LNCAP (cell line): ENCODE measurements around the gene KLHL26.

Experiments used
- CTCF ChIP-seq: fragments of 450-650 bp; IDR thresholded peaks from 2 replicates; pipeline ENCODE4 v1.5.1; 2017; ENCODE audit warnings: mild to moderate bottlenecking

The KLHL26 gene

DNA sequence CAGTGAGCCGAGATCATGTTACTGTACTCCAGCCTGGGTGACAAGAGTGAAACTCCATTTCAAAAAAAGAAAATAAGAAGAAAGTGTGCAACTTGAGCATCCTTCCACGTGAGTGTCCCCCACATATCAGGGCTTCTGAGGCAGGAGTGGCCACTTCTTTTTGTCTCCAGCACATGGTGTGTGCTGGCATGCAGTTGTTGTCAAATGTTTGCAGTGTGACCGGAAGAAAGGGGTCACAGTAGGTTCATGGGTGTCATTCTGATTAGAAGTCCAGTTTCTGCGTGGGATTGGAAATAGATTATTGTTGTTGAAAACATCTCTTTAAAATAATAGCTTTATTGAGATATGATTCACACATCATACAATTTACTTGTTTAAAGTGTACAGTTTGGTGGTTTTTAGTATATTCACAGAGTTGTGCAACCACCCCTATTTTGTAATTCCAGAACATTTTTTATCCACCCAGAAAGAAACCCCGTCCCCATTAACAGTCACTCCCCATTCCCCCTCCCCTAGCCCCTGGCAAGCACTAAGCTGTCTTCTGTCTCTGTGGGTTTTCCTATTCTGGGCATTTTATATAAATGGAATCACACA, 48.9 kb downstream of the KLHL26 start:
- TF ChIP-seq CTCF: no peak

DNA sequence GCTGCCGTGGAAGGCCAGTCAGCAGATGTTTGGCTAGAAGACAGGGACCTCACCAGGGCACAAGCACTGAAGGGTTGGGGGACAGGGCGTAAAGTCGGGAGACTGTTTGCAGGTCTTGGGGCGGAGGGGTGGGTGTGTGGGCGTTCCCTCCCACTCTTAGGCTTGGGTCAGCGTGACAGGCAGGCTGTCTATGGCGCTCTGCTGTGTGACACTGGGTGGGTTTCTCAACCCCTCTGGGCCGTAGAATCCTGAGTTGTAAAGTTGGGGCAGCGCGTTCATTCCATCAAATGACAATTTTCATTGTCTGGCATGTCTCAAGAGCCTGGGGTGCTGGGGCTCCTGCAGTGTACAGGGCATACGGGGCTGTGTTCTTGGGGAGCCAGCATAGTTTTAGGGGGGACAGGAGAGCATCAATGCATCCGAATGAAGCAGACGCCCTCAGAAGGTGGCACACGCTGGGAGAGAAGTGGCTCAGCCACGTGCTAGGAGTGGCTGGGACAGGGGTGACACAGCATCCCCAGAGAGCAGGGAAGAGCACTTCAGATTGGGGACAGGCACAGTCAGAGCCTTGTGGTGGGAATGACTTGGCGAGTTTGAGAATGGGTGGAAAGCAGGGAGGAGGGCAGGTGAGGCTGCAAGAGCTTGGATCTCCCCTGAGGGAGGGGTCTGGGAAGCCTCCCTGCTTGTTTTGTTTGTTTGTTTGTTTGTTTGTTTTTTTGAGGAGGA, 51.1 kb downstream of the KLHL26 start:
- no peak for TF ChIP-seq CTCF

DNA sequence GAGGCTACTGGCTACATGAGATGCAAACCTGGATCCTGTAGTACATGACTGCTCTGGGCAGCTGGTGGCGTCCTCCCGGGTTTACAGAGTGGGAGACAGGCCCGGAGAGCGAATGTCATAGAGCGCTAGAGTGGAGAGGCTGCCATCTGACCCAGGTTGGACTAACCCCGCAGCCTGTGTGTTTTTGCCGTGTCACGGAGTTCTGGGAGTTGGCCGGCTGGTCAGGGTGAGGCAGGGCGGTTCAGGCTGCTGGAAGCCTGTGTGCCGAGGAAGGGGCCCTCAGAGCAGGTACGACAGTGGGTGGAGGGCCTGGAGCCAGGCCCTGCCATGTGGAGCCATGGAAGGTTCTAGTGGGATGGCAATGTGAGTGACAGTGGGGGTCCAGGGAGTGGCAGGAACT, 59.2 kb downstream of the KLHL26 start:
- TF ChIP-seq CTCF: no peak

DNA sequence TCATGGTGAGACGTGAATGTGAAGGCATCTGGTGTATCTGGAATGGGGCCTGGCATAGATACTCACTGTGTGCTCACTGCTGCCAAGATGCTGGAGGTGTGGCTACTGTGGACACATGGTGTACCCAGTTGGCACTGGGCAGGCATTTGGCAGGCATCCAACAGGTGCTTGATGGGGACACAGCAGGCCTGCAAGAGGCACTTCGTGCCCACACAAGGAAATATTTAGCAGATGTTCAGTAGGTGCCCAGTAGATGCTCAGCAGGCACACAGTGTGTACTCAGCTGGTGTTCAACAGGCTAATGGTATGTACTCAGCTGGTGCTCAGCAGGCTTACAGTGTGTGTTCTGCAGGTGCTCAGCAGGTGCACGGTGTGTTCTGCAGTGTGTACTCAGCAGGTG, 60.9 kb downstream of the KLHL26 start:
- TF ChIP-seq CTCF: no peak

- TF ChIP-seq CTCF: no peak
Measured at GRCh38 chr19:18698321-18699167, 61.7 kb downstream of the KLHL26 start.

DNA sequence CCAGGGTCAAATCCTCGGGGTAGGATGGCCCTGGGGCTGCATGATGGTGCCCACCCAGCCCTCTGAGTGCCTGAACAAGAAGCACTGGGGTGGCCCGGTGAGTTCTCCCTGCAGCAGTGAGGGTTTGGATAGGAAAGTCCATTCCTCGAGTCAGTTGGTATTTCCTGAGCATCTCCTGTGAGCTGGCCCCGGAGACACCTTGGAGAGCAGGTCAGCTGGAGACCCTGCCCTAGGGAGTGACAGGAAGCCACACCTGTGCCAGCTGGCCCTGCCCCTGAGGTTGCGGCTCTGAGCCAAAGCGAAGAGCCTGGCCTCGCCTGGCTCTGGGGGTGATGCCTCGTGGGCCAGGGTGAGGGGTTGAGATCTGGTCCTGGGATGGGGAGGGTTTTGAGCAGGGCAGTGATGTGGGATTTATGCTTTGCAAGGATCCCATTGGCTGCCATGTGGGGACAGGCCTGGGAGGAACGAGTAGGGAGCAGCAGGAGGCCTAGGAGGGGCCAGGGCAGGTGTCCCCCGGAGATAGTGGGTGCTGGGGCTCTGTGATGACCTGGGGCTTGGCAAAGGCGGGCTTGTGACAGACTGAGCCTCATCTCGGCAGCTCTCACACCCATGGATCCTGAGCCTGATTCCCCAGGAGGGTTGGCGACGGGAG, 62.7 kb downstream of the KLHL26 start:
- TF ChIP-seq CTCF: no peak

- no peak for TF ChIP-seq CTCF
Measured at GRCh38 chr19:18700501-18701249, 63.8 kb downstream of the KLHL26 start.
